ENCODE measurements around the gene CBFB. TPM values are rescaled to one million over a fixed set of nuclear protein-coding genes. Genes with fewer than 3 reads are reported as not detected.

The CBFB gene
- total and polyA plus RNA-seq, 9 of the 15 experiments (the other 6 are each of a cell fraction or from before 2014, with no cell fraction given), result 22.0 to 112 (median 66.5) TPM

- TF ChIP-seq HNRNPK (IDR thresholded peaks at IDR 0.05; ENCODE audit: low read depth, low read length, poor library complexity, severe bottlenecking) (no peak), FOXP4 (CRISPR knock-in tag; IDR thresholded peaks at IDR 0.05; ENCODE audit: borderline replicate concordance) (no peak), VEZF1 (CRISPR knock-in tag; IDR thresholded peaks at IDR 0.05) (peak; percentile 79), CBX2 (IDR thresholded peaks at IDR 0.05; ENCODE audit: insufficient read depth, low read length, poor library complexity, severe bottlenecking) (no peak), MXD1 (CRISPR knock-in tag; IDR thresholded peaks at IDR 0.05; ENCODE audit: borderline replicate concordance, poor library complexity, severe bottlenecking) (no peak), ETS2 (tag; IDR thresholded peaks at IDR 0.05; ENCODE audit: borderline replicate concordance, poor library complexity, severe bottlenecking) (no peak), ARHGAP35 (IDR thresholded peaks at IDR 0.05; ENCODE audit: partially characterized antibody) (no peak), NR1H2 (CRISPR knock-in tag; IDR thresholded peaks at IDR 0.05) (no peak)
- TF ChIP-seq, protein P1, sequence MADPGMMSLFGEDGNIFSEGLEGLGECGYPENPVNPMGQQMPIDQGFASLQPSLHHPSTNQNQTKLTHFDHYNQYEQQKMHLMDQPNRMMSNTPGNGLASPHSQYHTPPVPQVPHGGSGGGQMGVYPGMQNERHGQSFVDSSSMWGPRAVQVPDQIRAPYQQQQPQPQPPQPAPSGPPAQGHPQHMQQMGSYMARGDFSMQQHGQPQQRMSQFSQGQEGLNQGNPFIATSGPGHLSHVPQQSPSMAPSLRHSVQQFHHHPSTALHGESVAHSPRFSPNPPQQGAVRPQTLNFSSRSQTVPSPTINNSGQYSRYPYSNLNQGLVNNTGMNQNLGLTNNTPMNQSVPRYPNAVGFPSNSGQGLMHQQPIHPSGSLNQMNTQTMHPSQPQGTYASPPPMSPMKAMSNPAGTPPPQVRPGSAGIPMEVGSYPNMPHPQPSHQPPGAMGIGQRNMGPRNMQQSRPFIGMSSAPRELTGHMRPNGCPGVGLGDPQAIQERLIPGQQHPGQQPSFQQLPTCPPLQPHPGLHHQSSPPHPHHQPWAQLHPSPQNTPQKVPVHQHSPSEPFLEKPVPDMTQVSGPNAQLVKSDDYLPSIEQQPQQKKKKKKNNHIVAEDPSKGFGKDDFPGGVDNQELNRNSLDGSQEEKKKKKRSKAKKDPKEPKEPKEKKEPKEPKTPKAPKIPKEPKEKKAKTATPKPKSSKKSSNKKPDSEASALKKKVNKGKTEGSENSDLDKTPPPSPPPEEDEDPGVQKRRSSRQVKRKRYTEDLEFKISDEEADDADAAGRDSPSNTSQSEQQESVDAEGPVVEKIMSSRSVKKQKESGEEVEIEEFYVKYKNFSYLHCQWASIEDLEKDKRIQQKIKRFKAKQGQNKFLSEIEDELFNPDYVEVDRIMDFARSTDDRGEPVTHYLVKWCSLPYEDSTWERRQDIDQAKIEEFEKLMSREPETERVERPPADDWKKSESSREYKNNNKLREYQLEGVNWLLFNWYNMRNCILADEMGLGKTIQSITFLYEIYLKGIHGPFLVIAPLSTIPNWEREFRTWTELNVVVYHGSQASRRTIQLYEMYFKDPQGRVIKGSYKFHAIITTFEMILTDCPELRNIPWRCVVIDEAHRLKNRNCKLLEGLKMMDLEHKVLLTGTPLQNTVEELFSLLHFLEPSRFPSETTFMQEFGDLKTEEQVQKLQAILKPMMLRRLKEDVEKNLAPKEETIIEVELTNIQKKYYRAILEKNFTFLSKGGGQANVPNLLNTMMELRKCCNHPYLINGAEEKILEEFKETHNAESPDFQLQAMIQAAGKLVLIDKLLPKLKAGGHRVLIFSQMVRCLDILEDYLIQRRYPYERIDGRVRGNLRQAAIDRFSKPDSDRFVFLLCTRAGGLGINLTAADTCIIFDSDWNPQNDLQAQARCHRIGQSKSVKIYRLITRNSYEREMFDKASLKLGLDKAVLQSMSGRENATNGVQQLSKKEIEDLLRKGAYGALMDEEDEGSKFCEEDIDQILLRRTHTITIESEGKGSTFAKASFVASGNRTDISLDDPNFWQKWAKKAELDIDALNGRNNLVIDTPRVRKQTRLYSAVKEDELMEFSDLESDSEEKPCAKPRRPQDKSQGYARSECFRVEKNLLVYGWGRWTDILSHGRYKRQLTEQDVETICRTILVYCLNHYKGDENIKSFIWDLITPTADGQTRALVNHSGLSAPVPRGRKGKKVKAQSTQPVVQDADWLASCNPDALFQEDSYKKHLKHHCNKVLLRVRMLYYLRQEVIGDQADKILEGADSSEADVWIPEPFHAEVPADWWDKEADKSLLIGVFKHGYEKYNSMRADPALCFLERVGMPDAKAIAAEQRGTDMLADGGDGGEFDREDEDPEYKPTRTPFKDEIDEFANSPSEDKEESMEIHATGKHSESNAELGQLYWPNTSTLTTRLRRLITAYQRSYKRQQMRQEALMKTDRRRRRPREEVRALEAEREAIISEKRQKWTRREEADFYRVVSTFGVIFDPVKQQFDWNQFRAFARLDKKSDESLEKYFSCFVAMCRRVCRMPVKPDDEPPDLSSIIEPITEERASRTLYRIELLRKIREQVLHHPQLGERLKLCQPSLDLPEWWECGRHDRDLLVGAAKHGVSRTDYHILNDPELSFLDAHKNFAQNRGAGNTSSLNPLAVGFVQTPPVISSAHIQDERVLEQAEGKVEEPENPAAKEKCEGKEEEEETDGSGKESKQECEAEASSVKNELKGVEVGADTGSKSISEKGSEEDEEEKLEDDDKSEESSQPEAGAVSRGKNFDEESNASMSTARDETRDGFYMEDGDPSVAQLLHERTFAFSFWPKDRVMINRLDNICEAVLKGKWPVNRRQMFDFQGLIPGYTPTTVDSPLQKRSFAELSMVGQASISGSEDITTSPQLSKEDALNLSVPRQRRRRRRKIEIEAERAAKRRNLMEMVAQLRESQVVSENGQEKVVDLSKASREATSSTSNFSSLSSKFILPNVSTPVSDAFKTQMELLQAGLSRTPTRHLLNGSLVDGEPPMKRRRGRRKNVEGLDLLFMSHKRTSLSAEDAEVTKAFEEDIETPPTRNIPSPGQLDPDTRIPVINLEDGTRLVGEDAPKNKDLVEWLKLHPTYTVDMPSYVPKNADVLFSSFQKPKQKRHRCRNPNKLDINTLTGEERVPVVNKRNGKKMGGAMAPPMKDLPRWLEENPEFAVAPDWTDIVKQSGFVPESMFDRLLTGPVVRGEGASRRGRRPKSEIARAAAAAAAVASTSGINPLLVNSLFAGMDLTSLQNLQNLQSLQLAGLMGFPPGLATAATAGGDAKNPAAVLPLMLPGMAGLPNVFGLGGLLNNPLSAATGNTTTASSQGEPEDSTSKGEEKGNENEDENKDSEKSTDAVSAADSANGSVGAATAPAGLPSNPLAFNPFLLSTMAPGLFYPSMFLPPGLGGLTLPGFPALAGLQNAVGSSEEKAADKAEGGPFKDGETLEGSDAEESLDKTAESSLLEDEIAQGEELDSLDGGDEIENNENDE (IDR thresholded peaks at IDR 0.05; ENCODE audit: low read depth, low read length), result no peak
These were observed 14.9 kb upstream of the CBFB start (continued) for GRCh38 chr16:67013823-67014633.
